Stromal cell of bone marrow (primary cell): ENCODE data around the gene SLC13A3.
"Not testable (repeated sequence)": the region's sequence is repeated elsewhere in the genome, so short reads cannot be mapped to it uniquely, and the experiment has no call there.

ENCODE experiments used
- DNase-seq: peaks from one replicate; pipeline ENCODE4 v3.0.0-alpha.2; 2012; ENCODE audit warnings: low read depth

SLC13A3 gene

DNA sequence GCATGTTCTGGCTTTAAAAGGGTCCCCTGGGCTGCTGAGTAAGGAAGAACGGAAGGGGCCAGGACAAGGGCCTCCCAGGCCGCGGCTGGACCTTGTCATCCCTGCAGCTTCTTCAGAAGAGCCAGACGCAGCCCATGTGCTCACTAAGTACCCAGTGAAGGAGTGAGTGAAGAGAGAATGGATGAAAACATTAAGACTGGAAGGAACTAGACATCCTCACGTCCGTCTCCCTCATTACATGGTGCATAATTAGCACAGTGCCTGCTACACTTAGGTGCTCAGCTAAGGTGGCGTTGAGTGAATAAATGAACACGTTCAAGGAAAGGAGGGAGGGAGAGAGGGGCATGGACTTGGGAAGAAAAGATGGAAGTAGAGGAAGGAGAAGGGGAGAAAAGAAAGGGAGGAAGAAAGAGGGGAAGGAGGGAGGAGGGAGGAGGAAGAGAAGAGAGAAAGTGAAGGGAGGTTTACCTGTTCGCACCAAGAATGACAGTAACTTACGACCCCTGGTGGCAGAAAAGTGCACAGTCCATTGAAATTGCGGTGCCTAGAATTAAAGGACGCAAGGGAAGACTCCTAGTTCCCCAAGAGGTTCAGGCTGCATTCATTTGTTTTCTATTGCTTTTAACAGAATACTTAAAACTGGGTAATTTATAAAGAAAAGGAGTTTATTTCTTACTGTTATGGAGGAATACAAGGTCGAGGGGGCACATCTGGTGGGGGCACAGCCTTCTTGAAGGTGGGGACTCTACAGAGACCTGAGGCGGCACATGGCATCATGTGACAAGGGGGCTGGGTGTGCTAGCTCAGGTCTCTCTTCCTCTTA lies 30.0 kb upstream of the SLC13A3 start:
- no peak for DNase-seq

DNA sequence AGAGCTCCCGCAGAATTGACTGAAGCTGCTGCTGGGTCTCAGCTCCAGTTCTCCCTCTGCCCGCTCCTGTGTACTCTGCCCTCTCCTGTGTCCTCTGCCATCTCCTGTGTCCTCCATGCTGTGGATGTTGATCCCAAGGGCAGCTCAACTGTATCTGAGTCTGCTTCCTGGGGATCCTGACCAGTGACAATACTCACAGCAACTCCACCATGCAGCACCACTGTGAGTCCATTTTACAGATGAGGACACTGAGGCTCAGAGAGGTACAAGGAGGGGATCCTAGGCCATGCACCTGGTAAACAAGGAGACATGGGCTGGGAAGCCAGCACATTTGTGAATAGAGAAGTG lies 29.4 kb upstream of the SLC13A3 start:
- DNase-seq, result no peak

DNA sequence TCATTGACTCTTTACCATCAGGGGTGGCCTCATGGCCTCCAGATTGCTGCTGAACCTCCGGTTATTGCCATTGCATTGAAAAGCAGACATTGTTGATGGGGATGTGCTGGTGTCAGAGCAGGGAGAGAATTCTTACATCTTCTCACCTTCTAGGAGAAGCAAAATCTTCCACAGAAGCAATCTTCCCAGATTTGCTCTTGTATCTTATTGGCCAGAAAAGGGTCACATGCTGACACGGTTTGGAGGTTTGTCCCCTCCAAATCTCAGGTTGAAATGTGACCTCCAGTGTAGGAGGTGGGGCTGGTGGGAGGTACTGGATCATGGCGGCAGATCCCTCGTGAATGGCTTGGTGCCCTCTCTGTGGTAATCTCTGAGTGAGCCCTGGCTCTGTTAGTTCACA lies 27.3 kb upstream of the SLC13A3 start:
- no peak for DNase-seq

DNA sequence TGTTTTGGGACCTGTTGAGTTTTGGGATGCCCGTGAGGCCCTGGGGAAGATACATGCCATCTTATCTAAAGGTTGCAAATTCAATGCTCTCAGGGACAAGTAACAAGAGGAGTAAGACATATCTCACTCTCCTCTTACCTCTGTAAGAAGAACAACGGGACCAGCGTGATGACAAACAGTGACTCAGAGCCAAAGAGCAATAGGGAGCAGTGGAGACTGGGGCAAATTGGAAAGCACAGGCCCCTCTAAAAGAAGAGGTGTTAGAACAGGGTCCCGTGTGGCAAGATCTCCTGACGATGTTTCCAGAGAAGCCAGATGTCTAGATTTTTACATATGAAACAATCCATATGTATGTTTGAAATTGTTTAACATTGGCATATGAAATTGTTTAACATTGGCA lies 26.3 kb upstream of the SLC13A3 start:
- DNase-seq, result no peak

DNA sequence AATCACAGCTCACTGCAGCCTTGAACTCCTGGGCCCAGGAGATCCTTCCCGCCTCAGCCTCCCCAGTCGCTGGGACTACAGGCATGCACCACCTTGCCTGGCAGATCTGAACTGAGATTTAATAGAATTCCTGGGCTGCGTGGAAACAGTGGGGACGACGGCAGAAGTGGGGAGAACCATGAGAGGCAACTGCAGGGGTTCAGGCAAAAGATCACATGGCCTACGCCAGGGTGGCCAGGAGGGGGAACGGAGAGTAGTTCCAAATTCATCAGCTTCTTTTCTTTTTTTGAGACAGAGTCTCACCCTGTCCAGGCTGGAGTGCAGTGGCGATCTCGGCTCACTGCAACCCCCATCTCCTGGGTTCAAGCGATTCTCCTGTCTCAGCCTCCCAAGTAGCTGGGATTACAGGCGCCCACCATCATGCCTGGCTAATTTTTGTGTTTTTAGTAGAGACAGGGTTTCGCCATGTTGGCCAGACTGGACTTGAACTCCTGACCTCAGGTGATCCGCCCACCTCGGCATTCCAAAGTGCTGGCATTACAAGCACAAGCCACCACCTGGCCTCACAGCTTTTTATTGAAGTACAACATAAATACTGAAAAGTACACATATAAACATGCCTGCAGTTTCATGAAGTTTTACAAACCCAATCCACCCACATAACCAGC lies 25.5 kb upstream of the SLC13A3 start:
- not testable (repeated sequence) for DNase-seq

DNA sequence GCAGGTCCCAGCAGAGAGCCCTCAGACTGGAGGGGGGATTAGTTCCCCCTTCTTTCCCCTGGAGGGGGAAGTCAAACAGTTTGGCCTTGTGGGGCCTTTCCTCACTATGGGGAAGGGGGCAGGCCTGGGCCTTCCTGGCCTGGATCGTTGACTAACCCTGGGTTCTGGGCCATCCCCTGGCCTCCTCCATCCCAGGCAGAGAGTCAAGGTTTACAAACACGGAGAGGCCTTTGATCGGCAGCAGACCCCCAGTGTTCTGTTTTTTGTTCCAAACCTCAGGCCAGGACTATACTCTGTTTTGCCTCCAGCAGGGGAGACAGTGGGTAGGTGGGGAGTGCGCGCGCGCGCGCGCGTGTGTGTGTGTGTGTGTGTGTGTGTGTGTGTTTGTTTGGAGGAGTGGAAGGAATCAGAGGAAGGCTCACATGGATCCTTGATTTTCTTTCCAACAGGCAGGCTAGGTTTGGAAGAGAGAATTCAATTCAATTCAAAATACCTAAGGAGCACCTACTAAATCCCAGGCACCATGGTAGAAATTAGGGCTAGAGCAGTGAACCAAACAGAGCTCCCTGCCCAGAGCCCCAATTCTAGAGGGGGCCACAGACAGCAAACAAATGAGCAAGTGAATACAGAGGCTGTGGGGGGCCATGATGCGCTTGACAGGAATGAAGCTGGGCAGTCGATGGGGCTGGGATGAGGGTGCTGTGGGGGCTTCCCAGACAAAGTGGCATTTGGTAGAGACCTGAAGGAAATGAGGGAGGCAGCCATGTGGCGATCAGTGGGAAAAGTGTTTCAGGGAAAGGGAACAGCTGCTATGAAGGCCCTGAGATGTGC lies 23.2 kb upstream of the SLC13A3 start:
- DNase-seq, result no peak

DNA sequence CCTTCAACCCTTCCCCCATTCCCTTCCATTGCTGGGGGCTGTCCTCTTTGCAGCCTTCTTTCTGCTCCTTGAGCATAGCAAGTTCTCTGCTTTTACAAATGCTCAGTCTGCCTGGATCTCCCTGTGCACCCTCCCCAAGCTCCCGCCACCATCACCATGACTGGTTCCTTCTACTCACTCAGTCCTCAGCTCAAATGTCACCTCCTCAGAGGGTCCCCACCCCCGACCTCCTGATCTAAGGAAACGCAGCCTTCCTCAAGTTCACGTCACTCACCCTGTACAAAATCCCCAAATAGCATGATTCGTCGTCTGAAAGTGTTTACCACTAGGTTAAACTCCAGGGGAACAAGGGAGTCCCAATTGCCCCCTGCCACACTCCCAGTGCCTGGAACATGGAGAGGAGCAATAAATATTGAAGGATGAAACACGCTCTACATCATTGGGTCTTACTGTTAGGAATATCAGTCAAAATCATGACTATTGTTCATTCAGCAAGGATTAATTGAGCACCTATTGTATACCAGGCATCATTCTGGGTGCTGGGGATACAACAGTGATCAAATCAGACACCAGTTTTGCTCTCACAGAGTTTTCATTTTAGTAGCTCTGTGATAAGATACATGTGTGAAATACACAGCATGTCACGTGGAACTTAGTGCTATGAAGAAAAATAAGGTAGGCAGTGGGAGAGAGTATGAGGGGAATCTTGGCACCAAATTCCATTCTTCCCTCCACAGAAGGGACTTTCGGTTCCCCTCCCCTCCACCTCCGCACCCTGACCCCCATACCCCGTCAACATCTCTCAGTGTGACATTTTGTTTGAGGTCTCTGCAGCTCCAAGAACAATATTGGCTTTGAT lies 22.4 kb upstream of the SLC13A3 start:
- DNase-seq, result no peak

DNA sequence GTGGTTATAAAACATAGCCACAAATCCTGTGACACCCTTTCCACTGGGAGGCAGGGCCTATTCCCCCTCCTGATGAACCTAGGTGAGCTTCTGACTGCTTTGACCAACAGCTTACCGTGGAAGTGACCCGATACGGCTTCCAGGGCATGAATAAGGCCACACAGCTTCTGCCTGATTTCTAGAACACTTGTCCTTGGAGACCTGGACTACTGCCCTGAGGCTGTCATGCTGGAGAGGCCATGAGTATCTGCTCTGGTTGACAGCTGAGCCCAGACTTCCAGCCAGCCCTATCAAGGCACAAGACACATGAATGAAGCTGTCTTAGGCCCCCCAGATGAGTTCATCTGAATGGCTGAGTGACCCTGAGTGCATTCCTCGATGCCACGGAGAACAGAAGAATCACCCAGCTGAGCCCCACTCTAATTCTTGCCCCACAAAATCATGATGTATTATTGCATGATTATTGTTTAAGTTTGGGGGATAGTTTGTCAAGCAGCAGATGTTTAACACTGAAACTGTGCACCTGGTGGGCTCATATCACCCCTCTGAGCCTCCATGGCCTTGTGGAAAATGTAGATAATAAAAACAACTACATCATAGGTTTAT lies 21.4 kb upstream of the SLC13A3 start:
- no peak for DNase-seq

DNA sequence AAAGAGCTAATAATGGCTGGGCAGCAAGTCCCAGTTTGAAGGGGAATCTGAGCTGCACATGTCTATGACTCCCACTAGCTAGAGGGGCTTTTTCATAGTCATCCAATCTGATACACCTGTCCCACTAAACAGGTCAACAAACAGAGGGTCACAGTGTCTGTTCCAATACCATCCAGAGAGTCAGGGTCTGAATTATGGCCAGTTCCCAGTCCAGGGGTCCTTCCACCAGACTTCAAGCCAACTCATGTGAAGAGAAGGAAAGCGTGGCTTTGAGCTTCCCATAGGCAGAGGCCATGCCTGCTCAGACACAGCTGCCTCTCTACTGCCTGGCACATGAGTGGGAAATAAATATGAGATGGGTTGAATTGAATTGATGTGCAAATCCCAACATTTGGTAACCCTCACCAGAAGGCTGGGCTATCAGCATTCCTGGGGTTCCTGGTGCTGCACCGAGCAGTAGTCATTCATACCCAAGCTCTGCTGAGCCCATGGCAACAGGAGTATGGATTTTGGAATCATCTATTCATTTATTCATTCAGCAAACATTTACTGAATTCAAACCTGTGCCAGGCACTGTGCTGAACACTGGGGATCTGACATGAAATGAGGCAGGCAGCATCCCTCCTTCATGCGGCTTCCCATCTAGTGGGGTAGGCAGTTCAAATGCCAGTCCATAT lies 20.7 kb upstream of the SLC13A3 start:
- DNase-seq, result no peak

DNA sequence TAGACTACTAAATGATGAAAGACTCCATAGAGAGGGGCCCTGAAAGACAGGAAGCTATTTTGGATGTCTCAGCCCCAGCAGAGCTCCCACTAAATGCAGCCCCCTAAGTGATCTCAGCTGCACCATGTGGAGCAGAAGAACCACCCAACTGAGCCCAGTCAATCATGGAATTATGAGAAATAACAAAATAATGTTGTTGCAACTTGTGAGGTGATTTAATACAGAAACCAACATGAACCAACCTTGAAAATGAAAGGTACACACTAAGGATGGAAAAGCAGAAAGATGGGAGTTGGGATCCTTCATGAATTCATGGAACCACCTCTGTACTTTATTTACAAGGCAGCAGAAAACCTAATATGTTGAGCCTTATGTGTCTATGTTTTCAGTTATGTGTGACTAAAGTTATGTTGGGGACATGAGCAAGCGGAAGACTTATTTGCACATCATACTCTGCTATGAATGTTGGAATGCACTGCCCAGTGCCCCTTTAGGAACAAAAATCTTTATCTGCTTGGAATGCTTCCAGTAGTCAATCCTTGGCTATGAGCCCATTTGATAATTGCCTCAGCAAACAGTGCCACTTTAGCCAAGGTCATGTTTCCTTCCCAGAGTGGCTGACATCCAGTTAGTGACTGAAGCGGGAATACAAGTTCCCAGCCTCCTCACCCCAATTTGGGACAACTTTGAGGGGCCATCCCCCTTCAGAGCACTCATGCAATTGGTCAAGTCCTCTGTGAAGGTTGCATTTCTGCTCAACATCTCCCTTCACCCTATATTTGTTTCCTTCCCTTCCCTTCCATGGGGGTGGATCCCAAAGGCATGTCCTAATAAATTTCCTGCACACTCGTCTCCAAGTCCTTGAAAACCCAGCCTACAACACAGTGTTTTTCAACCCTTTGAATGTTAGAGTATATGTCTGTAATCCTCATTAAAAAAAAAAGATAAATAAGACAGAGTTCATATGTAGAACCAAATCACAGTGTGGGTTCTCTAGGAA lies 19.6 kb upstream of the SLC13A3 start:
- DNase-seq, result no peak

DNA sequence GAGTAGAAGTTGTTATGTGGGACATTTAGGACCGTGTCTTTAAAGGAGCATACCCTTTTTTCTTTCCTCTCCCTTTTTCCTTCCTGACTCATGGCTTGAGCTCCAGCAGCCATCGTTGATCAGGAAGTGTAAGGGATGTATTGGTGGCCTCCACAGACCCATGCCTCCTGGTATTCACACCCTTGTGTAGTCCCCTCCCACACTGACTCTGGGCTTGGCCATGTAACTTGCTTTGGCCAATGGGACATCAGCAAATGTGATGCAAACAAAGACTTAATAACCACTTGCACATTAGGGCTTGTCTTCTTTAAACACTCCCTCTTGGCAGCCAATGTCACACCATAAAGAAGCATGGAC lies 18.9 kb upstream of the SLC13A3 start:
- no peak for DNase-seq

DNA sequence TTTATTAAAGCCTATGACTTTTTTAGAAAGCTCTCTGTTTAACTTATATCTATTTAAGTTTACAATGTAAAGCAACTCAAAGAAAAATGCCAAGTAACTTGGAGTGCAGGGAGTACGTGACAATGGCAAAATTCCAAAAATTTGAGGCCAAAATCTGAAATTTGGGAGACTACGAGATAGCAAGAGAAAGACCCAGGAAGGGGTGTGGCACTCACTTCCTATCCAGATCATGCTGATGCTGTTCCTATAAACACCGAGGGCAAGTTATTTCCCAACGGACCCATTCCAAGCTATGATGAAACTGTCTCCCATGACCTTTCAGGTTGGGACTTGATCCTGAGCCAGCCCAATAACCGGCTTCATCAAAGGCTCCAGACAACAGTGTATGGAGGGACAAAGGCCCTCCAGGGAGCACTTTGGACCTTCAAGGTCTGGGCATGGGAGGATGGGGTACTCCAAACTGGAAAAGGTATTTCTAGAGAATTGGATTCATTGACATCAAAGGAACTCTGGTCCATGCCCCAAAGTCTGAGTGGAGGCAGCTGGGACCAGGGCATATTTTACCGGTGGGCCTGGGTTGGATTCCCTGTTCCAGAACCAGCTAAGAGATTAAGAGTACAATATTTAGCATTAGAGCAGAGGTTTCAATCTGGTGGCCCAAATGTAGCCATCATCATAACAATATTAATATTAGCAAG lies 15.7 kb upstream of the SLC13A3 start:
- no peak for DNase-seq

DNA sequence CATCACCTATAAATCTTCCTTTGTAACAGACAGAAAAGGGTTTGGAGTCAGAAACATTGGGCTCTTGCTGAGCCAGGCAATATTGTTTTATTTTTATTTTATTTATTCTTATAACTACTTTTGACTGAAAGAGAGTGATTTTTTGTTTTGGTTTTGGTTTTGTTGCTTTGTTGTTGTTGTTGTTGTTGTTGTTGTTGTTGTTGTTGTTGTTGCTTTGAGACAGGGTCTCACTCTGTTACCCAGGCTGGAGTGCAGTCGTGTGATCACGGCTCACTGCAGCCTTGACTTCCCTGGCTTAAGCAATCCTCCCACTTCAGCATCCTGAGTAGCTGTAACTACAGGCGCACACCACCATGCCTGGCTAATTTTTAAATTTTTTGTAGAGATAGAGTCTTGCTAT lies 15.0 kb upstream of the SLC13A3 start:
- DNase-seq, result no peak

DNA sequence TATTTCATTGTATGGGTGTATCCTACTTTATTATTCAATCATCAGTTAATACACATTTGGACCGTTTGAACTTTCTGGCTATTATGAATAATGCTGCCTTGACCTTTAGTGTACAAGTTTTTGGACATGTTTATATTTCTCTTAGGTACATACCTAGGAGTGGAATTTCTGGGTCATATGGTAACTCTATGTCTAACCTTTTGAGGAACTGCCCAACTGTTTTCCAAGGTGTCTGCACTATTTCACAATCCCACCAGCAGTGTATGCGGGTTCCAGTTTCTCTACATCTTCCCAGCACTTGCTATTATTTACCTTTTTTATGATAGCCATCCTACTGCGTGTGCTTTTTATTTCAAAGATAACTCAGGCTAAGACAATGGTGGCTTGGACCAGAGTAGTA lies 14.3 kb upstream of the SLC13A3 start:
- DNase-seq, result no peak

DNA sequence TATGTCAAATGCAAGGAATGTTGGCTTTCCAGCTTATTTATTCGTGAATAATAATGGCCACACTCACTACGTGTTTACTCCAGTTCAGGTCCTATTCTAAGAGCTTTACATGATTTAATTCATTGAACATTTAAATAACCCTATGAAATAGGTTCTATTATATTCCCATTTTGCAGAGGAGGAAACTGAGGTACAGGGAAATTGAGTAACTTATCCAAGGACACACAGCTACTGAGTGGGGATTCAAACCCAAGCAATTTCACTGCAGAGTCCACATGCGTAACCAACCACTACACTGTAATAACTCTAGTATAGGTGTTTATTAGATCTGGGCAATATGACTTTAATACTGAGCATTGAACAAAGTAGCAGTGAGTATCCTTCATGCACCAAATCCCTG lies 12.3 kb upstream of the SLC13A3 start:
- DNase-seq, result no peak

DNA sequence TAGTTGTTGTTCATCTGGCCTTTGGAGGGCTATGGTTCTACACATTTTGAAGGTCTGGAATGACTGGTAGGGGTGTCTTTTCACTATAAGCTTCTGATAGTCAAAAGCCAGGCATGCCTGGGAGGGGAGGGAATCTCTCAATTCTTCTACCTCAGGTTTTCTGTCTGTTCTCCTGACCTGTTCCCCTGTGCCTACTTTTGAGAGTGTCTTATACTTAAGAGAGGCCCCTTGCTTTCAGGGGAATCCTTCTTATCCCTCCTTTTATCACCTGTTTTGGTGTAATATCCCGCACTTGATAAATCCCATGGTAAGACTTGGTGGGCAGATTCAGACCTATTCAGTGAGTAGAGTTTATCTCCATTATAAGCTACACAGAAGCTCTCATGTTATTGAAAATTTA lies 10.4 kb upstream of the SLC13A3 start:
- no peak for DNase-seq

DNA sequence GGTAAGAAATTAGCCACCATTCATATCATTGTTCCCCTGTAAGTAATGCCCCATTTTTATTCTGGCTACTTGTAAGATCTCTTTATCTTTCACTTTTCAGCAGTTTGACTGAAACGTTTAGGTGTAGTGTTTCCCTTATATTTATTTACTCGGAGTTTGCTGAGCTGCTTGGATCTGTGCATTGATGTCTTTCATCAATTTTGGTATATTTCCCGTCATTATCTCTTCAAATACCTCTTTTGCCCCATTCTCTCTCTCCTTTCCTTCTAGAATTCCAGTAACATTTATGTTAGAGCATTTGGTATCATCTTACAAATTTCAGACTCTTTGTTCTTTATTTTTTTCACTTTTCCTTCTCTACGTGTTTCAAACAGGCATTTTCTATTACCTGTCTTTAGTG lies 9.2 kb upstream of the SLC13A3 start:
- no peak for DNase-seq

DNA sequence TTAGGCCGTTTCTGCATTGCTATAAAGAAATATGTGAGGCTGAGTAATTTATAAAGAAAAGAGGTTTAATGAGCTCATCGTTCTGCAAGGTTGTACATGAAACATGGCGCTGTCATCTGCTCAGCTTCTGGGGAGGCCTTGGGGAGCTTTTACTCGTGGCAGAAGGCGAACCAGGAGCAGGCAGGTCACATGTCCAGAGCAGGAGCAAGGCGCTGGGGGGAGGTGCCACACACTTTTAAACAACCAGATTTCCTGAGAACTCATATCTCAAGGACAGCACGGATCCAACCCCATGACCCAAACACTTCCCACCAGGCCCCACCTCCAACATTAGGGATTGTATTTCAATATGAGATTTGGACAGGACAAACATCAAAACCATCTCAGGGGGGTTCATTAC lies 6.4 kb upstream of the SLC13A3 start:
- no peak for DNase-seq

DNA sequence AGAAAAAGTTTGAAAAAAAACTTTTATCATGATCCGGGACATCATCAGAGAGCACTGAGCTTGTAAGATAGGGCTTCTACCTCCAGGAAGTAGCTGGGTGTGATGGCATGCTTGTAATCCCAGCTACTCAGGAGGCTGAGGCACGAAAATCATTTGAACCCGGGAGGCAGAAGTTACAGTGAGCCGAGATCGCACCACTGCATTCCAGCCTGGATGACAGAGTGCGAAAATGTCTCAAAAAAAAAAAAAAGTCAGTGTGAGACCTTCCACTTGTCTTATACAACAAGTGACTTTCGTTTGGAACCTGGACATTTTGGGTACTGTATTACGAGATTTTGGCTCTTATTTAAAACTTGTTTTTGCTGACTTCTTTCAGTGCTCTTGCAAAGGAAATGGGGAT lies 5.9 kb upstream of the SLC13A3 start:
- no peak for DNase-seq
